Fibroblast of the aortic adventitia (primary cell): Measurements from ENCODE around the gene CD37. TPM values are rescaled to one million over a fixed set of nuclear protein-coding genes. Genes with fewer than 3 reads are reported as not detected.

Experiments used
- DNase-seq: peaks from one replicate; pipeline ENCODE4 v3.0.0-alpha.2; 2010; ENCODE audit warnings: low read depth
- H3K4me3 ChIP-seq: 2 replicates; pipeline ENCODE4 v1.5.1; 2011; ENCODE audit warnings: low read depth, mild to moderate bottlenecking, control low read depth, low read length, moderate library complexity
- CTCF ChIP-seq: IDR thresholded peaks from 2 replicates; pipeline ENCODE4 v1.5.1; 2011; ENCODE audit warnings: mild to moderate bottlenecking, low read length, control low read depth, inconsistent platforms; ENCODE audit not compliant: insufficient read depth
- total RNA-seq: library from RNA; depleted of rRNA; stranded (reverse); fragments of >200 nt; gene quantifications from 2 replicates; pipeline ENCODE4 v1.2.3, GENCODE V29; 2012; ENCODE audit warnings: low replicate concordance

The CD37 gene
- total RNA-seq, 1 donor, result not detected

- no peak overlapping the region for H3K4me3 ChIP-seq
- no peak for TF ChIP-seq CTCF
- no peak for DNase-seq
These were observed 13.3 kb downstream of the CD37 start for GRCh38 chr19:49348305-49349189.

- no peak for TF ChIP-seq CTCF
- no peak for DNase-seq
- H3K4me3 ChIP-seq, result no peak overlapping the region
These were observed 14.4 kb downstream of the CD37 start for GRCh38 chr19:49349567-49349966.

GRCh38 chr19:49355909-49356353, 20.7 kb downstream of the CD37 start:
- no peak for TF ChIP-seq CTCF
- H3K4me3 ChIP-seq, result no peak overlapping the region
- DNase-seq, result no peak

GRCh38 chr19:49356382-49356781, 21.2 kb downstream of the CD37 start:
- no peak overlapping the region for H3K4me3 ChIP-seq
- no peak for DNase-seq
- TF ChIP-seq CTCF, result no peak

GRCh38 chr19:49357186-49357585, 22.0 kb downstream of the CD37 start:
- no peak for TF ChIP-seq CTCF
- DNase-seq, result no peak
- H3K4me3 ChIP-seq, result no peak overlapping the region

GRCh38 chr19:49359851-49360820, 24.9 kb downstream of the CD37 start:
- no peak for TF ChIP-seq CTCF
- no peak overlapping the region for H3K4me3 ChIP-seq
- no peak for DNase-seq
